Urinary bladder (tissue), 4 donors: Measurements from ENCODE around the gene NUP107. TPM values are rescaled to one million over a fixed set of nuclear protein-coding genes. Genes with fewer than 3 reads are reported as not detected.

ENCODE experiments used
- DNase-seq: peaks from one replicate; pipeline ENCODE4 v3.0.0-alpha.2; 2015; ENCODE audit errors: extremely low spot score
- H3K27ac ChIP-seq: one replicate; pipeline ENCODE4 v1.5.1; 2013; ENCODE audit warnings: low read depth, mild to moderate bottlenecking, moderate library complexity
- H3K36me3 ChIP-seq: one replicate; pipeline ENCODE4 v1.6.1; 2013; ENCODE audit warnings: mild to moderate bottlenecking, moderate library complexity; ENCODE audit not compliant: insufficient read depth
- H3K4me1 ChIP-seq: one replicate; pipeline ENCODE4 v1.6.1; 2013; ENCODE audit warnings: mild to moderate bottlenecking, moderate library complexity; ENCODE audit not compliant: insufficient read depth
- H3K4me3 ChIP-seq: one replicate; pipeline ENCODE4 v1.5.1; 2013; ENCODE audit warnings: low read depth, low read length
- WGBS: extraction: QIAGEN DNeasy Blood & Tissue Kit; methylation state at CpG from one replicate; pipeline ENCODE4 v1.1.7; 2013; 5-methylcytosine and 5-hydroxymethylcytosine counted together
- polyA plus RNA-seq: library from polyadenylated mRNA; stranded (reverse); fragments of 200-250 nt; gene quantifications from one replicate; pipeline ENCODE4 v1.2.3, GENCODE V29; 2013
- total RNA-seq: library from RNA; depleted of rRNA; stranded (reverse); fragments of >200 nt; gene quantifications from one replicate; pipeline ENCODE4 v1.2.3, GENCODE V29; 2014
- donor health status: healthy with polysubstance abuse.
- donor health status: healthy.

NUP107 gene
- total and polyA plus RNA-seq, 2 donors: 19.4 to 85.9 TPM

DNA sequence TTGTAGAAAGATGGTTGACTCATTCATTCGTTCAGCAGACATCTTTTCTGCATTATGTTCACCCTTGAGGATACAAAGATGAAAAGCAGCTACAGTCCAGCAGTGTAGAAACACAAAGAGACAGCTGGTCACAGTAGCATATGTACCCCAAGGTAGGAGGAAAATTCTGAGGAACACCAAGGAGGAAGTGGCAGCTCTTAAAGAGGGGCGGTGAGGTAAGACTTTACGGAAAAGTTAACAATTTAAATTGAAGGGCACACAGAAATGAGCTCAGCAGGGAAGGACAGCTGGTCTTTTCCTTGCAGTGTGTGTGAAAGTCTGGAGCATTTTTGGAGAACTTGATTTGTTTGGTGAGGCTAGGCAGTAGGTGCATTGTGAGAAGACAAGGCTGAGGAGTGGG is 62.7 kb downstream of the NUP107 start:
- no peak overlapping the region for H3K27ac ChIP-seq
- no peaks in the 10 kb centered on the region for H3K4me1 ChIP-seq
- DNase-seq: no peak
- H3K4me3 ChIP-seq: no peak overlapping the region
- peaks cover 3% of the 10 kb centered on the region for H3K36me3 ChIP-seq
- 91% methylated on average over 3 of the region's 3 CpGs for WGBS

DNA sequence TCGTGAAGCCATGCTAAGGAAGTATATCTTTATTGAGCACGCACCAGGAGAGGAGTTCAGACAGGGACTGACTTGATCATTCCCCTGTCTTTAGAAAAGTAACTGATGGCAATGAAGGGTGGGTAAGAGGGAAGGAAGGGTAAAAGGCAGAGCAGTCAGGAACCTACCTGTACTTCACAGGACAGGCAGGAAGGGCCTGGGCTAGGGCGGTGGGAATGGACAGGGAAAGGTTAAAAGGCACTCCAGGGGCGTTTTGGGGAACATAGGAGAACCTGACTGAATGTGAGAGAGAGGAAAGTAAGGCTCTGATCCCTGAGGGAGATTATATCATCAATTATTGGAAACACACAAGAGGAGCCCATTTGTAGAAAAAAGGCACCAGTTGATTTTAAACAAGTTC is 63.1 kb downstream of the NUP107 start:
- peaks cover 3% of the 10 kb centered on the region for H3K36me3 ChIP-seq
- 93% methylated on average over 4 of the region's 4 CpGs for WGBS
- DNase-seq: no peak
- no peak overlapping the region for H3K27ac ChIP-seq
- no peak overlapping the region for H3K4me3 ChIP-seq
- H3K4me1 ChIP-seq: no peaks in the 10 kb centered on the region

DNA sequence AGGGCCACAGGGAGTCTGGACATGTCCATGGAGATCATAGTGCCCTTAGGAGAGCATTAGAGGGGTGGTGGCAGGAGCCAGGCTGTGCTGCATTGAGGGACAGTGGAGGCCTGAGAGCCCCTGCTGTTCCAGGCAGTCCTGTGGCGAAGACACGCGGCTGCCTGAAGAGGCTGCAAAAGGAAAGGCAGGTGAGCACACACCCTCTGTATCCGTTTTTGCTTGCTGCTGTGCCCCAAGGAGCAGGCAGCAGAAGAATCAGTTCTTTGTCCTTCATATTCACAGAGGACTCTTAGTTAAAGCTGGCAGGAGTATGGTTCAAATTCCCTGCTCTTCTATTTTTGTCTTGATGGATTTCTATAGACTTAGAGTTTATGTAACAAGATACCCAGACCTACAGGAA is 63.7 kb downstream of the NUP107 start:
- Histone ChIP-seq H3K36me3 (peaks cover 3% of the 10 kb centered on the region), H3K4me1 (no peaks in the 10 kb centered on the region), H3K4me3 (no peak overlapping the region), H3K27ac (no peak overlapping the region)
- 90% methylated on average over 4 of the region's 4 CpGs for WGBS
- DNase-seq: no peak

DNA sequence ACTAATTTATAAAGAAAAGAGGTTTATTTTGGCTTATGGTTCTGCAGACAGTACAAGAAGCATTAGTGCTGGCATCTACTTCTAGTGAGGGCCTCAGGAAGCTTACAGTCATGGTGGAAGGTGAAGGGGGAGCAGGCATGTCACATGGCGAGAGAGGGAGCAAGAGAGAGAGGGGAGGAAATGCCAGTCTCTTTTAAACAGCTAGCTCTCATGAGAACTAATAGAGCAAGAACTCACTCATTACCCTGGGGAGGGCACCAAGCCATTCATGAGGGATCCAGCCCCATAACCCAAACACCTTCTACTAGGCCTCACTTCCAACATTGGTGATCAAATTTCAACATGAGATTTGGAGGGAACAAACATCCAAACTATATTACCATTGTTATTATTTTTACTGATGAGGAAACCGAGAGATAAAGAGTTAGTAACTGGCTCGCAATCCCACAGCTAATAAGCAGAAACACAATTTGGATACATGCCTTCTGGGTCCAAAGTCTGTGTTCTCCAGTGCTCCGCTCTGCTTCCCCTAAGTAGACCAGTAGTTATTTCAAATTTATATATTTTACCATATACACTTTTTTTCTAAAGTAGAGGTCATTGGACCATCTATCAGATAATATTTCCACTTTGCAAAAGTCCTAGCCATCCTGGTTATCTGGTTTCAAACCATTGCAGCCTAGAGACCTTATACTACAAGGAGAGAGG is 68.9 kb downstream of the NUP107 start:
- Histone ChIP-seq H3K4me3 (no peak overlapping the region), H3K4me1 (no peaks in the 10 kb centered on the region), H3K36me3 (peaks cover 3% of the 10 kb centered on the region), H3K27ac (no peak overlapping the region)
- WGBS: 97% methylated on average over 4 of the region's 4 CpGs
- DNase-seq: no peak

DNA sequence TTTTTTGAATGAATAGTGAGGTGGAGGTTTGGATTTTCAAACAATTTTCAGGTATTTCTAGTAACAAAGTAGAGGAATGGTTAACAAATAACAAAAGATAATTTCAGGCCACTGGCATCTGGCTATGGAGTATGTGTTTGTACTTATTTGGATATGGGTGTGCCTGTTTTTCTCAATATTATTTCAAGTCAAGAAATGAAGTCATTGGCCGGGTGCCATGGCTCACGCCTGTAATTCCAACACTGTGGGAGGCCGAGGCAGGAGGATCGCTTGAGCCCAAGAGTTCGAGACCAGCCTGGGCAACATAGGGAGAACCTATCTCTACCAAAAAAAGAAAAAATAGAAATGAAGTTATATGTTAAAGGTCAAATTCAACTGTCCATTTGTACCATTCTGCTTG is 73.1 kb downstream of the NUP107 start:
- H3K36me3 ChIP-seq: peaks cover 3% of the 10 kb centered on the region
- H3K27ac ChIP-seq: no peak overlapping the region
- no peak overlapping the region for H3K4me3 ChIP-seq
- DNase-seq: no peak
- no peaks in the 10 kb centered on the region for H3K4me1 ChIP-seq
- WGBS: 92% methylated on average over 5 of the region's 5 CpGs

DNA sequence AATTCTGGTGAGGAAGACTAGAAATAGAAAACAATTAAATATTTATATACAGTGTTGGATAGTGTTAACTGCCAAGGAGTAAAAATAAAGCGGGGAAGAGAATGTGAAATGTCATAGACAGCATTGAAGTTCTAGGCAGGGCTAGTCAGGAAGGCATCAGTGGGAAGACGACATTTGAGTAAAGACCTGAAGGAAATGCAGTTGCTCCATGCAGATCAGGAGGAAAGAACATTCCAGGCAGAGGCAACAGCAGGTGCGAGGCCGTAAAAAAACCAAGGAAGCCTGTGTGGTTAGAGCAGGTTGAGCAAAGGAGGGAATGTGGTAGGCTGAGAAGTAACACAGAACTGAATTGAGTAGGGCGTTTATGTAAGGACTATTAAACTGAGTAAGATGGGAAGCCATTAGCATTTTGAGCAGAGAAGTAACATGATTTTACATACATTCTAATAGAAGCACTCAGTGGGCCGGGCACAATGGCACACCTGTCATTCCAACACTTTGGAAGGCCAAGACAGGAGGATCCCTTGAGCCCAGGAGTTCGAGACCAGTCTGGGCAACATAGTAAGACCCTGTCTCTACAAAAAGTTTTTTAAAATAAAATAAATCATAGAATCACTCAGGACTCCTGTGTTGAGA is 74.1 kb downstream of the NUP107 start:
- no peak overlapping the region for H3K4me3 ChIP-seq
- H3K27ac ChIP-seq: no peak overlapping the region
- H3K36me3 ChIP-seq: peaks cover 3% of the 10 kb centered on the region
- H3K4me1 ChIP-seq: no peaks in the 10 kb centered on the region
- no peak for DNase-seq
- WGBS: 97% methylated on average over 7 of the region's 7 CpGs

DNA sequence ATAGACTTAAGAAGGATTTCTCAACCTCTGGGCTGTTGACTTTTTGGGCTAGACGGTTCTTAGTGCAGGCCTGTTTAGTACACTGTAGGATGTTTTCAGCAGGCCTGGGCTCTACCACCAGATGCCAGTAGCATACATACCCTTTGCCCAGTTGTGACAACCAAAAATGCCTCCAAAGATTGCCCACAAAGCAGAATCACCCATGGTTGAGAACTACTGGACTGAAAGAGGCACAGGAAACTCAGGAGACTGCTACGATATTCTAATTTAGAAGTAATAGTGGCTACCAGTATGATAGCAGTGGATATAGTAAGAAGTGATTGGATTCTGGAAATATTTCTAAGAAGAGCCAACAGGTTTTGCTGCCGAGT is 74.6 kb downstream of the NUP107 start:
- Histone ChIP-seq H3K36me3 (peaks cover 3% of the 10 kb centered on the region), H3K4me1 (no peaks in the 10 kb centered on the region), H3K27ac (no peak overlapping the region), H3K4me3 (no peak overlapping the region)
- no peak for DNase-seq
- WGBS: 94% methylated on average over 3 of the region's 3 CpGs

DNA sequence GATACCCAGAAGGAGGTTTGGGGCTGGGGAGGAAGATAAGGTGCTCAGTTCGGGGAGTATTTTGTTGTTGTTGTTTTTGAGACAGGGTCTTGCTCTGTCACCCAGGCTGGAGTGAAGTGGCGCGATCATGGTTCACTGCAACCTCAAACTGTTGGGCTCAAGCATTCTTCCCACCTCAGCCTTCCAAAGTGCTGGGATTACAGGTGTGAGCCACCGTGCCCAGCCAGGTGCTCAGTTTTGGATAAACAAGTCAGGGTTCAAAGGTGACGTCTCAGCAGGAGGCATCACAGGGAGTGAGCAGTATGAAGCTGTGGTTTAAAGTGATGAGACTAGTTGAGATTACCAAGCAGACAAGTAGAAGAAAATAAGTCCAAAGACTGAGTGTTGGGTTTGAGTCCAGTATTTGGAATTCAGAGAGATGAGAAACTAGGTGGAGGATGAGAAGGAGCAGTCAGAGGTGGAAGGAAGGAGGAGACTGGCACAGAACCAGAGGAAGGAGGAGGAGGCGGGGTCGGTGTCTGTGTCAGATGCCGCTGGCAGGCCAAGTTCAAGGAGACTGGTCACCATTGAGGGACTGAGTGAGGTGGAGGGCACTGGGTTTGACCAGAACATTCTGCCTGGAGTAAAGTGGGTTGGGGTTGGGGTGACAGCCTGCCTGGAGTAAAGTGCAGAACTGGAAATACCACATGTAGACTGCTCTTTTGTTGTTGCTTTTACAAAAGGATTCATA is 75.3 kb downstream of the NUP107 start:
- 88% methylated on average over 8 of the region's 8 CpGs for WGBS
- Histone ChIP-seq H3K27ac (no peak overlapping the region), H3K4me1 (no peaks in the 10 kb centered on the region), H3K4me3 (no peak overlapping the region), H3K36me3 (peaks cover 3% of the 10 kb centered on the region)
- no peak for DNase-seq

DNA sequence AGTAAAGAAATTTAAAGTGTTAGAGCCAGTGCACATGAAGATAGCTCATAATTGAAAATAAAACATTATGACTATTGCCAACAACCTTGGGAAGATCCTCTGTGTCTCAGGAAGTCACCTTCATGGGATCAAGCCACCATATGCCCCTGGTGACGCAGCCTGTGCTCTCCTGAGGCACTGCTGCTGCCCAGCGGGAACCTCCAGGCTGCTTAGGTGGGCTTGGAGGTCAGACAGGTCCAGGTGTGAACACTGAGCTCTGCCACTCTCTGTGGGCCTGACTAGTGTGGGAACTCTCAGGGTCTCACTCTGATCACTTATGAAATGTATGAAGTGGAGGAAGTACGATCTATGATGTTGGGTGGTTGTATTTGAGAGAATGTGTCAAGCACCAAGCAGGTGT is 75.9 kb downstream of the NUP107 start:
- no peak for DNase-seq
- H3K36me3 ChIP-seq: peaks cover 3% of the 10 kb centered on the region
- H3K27ac ChIP-seq: no peak overlapping the region
- 96% methylated on average over 3 of the region's 3 CpGs for WGBS
- H3K4me3 ChIP-seq: no peak overlapping the region
- H3K4me1 ChIP-seq: no peaks in the 10 kb centered on the region

DNA sequence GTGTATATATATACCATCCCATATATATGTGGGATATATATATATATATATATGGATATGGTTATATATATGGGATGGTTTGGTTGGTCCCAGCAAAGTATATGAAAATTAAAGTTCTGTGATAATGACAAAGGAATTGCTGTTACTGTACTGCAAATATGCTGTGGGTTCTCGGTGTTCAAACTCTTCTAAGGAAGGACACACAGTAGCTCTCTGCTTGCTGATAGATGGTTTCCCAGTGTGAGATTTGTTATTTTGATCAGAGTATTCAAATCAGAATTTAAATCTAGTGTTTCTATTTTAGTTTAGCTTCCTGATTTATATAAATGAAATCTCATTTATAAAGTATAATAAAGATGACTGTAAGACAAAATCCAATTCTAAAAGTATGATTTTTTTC is 78.9 kb downstream of the NUP107 start:
- Histone ChIP-seq H3K4me3 (no peak overlapping the region), H3K27ac (no peak overlapping the region), H3K36me3 (peaks cover 3% of the 10 kb centered on the region), H3K4me1 (no peaks in the 10 kb centered on the region)
- 96% methylated on average over 1 of the region's 1 CpG for WGBS
- DNase-seq: no peak

DNA sequence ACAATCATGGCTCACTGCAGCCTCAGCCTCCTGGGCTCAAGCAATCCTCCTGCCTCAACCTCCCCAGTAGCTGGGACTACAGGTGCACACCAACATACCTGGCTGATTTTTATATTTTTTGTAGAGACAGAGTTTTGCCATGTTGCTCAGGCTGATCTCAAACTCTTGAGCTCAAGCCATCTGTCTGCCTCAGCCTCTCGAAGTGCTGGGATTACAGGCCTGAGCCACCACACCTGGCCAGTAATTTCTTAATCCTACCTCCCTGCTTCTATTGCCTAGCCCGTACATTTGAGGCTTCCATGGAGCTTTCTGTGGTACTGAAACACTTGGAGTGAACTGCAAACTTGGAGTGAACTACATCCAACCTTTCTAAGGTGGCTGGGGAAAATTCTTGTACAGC is 79.9 kb downstream of the NUP107 start:
- 82% methylated on average over 2 of the region's 2 CpGs for WGBS
- H3K36me3 ChIP-seq: peaks cover 3% of the 10 kb centered on the region
- DNase-seq: no peak
- H3K4me3 ChIP-seq: no peak overlapping the region
- no peak overlapping the region for H3K27ac ChIP-seq
- no peaks in the 10 kb centered on the region for H3K4me1 ChIP-seq

DNA sequence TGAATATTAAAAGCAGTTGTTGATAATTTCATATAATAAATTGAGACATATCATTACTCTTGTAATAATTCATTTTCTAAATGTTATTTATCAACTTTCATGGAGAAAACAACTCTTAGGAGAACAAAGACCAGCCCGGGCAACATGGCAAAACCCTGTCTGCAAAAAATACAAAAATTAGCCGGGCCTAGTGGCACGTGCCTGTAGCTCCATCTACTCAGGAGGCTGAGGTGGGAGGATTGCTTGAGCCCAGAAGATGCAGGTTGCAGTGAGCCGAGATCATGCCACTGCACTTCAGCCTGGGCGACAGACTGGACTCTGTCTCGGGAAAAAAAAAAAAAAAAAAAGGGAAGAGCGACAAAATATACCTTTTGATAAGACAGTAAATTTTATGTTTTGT is 80.4 kb downstream of the NUP107 start:
- Histone ChIP-seq H3K4me3 (no peak overlapping the region), H3K36me3 (peaks cover 3% of the 10 kb centered on the region), H3K27ac (no peak overlapping the region), H3K4me1 (no peaks in the 10 kb centered on the region)
- WGBS: 89% methylated on average over 7 of the region's 7 CpGs
- DNase-seq: no peak

DNA sequence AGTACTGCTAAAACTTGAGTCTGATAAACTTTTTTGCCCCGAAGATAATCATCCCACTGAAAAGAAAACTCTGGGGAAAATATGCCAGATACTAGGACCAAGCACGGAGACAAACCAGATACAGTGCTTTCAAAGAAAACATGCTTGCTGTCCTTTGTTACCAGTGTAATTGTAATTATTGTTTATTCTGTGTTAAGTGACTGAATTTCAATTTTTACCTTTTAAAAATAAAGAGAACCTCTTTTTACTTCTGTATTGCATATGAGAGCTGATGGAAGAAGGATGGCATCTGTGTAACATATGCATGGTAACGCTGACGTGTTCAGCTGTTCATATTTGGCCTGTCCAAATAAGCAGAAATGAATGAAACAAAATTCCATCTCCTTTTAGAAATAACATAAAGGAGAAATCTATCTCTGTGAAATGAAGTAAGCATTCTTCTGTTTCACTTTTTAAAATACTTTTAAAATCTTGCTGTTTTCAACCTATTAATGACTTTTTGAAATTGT is 81.7 kb downstream of the NUP107 start:
- 88% methylated on average over 4 of the region's 4 CpGs for WGBS

DNA sequence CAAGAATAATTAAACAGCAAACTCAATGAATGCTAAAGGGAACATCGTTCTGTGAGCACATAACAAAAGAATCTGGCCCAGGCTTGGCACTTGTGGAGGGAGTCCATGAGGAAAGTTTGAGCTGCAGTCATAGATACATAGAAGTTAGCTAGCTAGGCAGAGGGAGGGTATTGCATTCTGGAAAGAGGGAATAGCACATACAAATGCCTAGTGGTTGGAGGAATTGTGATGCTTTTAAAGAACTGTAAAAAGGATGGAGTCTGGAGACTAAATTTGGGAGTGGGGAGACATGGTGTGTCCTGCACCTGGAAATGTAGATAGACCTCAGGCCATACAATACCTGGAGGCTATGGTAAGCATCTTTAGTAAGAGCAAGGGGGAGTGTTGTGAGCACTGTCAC is 83.2 kb downstream of the NUP107 start:
- 91% methylated on average over 1 of the region's 1 CpG for WGBS
- H3K4me1 ChIP-seq: no peaks in the 10 kb centered on the region
- no peak overlapping the region for H3K4me3 ChIP-seq
- no peak overlapping the region for H3K27ac ChIP-seq
- DNase-seq: no peak
- no peaks in the 10 kb centered on the region for H3K36me3 ChIP-seq

More for the DNA sequence above, 81.7 kb downstream of the NUP107 start:
- H3K4me1 ChIP-seq: no peaks in the 10 kb centered on the region
- no peak for DNase-seq
- H3K27ac ChIP-seq: no peak overlapping the region
- H3K4me3 ChIP-seq: no peak overlapping the region
- peaks cover 3% of the 10 kb centered on the region for H3K36me3 ChIP-seq
